Transverse colon (tissue), 4 donors: ENCODE measurements around the gene SLC25A10. TPM values are rescaled to one million over a fixed set of nuclear protein-coding genes. Genes with fewer than 3 reads are reported as not detected.
A peak's percentile ranks its signal among the peaks of the same experiment; 100 is the strongest.

Experiments used
- DNase-seq: peaks from one replicate; pipeline ENCODE4 v3.0.0-alpha.2; 2019
- H3K27ac ChIP-seq, 4 donors: fragments of 200-600 bp; sonication (generic); 2 replicates each; pipeline ENCODE4 v1.5.1; 2016 to 2018; ENCODE audit warnings: inconsistent platforms in 4 of 4
- H3K27me3 ChIP-seq: fragments of 200-600 bp; sonication (generic); 2 replicates; pipeline ENCODE4 v1.5.1; 2017; ENCODE audit warnings: inconsistent platforms
- H3K36me3 ChIP-seq, 4 donors: fragments of 200-600 bp; sonication (generic); 2 replicates each; pipeline ENCODE4 v1.5.1; 2017 to 2019; ENCODE audit warnings: inconsistent platforms in 4 of 4
- H3K4me1 ChIP-seq, 4 donors: fragments of 200-600 bp; sonication (generic); 2 replicates each; pipeline ENCODE4 v1.5.1; 2017 to 2020; ENCODE audit warnings: inconsistent platforms in 4 of 4
- H3K4me3 ChIP-seq, 4 donors: fragments of 200-600 bp; sonication (generic); 1 replicate in 1 of 4; 2 replicates in 3 of 4; pipeline versions ENCODE4 v1.5.1 to v1.6.1; 2017 to 2019; ENCODE audit warnings: inconsistent platforms in 4 of 4
- H3K9me3 ChIP-seq, 2 donors: fragments of 200-600 bp; sonication (generic); 2 replicates each; pipeline ENCODE4 v1.5.1; 2017 to 2019; ENCODE audit warnings: inconsistent platforms in 2 of 2
- CTCF ChIP-seq, 5 experiments: fragments of 200-600 bp in 3 of 5; fragments of 450-650 bp in 2 of 5; sonication (generic) in 3 of 5; IDR thresholded peaks; 1 replicate in 2 of 5; 2 replicates in 3 of 5; pipeline ENCODE4 v1.5.1; 2016 to 2017; ENCODE audit warnings: antibody characterized with exemption in 5 of 5, inconsistent platforms in 3 of 5, mild to moderate bottlenecking in 2 of 5, moderate library complexity in 1 of 5
- EP300 ChIP-seq: sonication (generic); formaldehyde crosslinking; IDR thresholded peaks from one replicate; pipeline ENCODE4 v1.6.1; 2017; ENCODE audit warnings: antibody characterized with exemption, low read depth
- POLR2A ChIP-seq: fragments of 450-650 bp; IDR thresholded peaks from one replicate; pipeline ENCODE4 v1.6.1; 2016; ENCODE audit warnings: antibody characterized with exemption, mild to moderate bottlenecking, moderate library complexity
- POLR2AphosphoS5 ChIP-seq, 3 donors: sonication (generic); formaldehyde crosslinking; IDR thresholded peaks; one replicate each; pipeline ENCODE4 v1.6.1; 2016; ENCODE audit warnings: antibody characterized with exemption in 3 of 3
- WGBS, 2 donors: methylation state at CpG; one replicate each; pipeline ENCODE4 v1.1.5; 2018; ENCODE audit warnings: low coverage in 1 of 2; 5-methylcytosine and 5-hydroxymethylcytosine counted together
- in situ Hi-C, 4 donors: fragments of 200-750 bp; cut with MboI; loops; one replicate each; pipeline versions ENCODE4 v1.15.0 to v1.15.1; 2017; ENCODE audit warnings: low sequenced_read_pairs in 3 of 4, low pct_ligation_motif_present in 1 of 4, low pct_unique_long_range_greater_than_20kb in 1 of 4
- intact Hi-C: fragments of 100-400 bp; cut with DNase I; formaldehyde crosslinking; loops from one replicate; pipeline ENCODE4 v1.15.1; 2023; ENCODE audit warnings: low total_unique reads
- total RNA-seq, 4 donors: library from RNA; depleted of rRNA; stranded (reverse); fragments of >200 nt; gene quantifications; one replicate each; pipeline ENCODE4 v1.1.0, GENCODE V29; 2016

SLC25A10 gene
- total RNA-seq, 4 donors from 2014 or later: 25.1 to 64.8 (median 46.6) TPM

GRCh38 chr17:81680150-81680549 is 31.9 kb upstream of the SLC25A10 start:
- H3K4me3 ChIP-seq: no peak overlapping the region
- TF ChIP-seq EP300: no peak
- no peak for TF ChIP-seq POLR2AphosphoS5 (IDR thresholded peaks at IDR 0.05)
- no peak for TF ChIP-seq POLR2A
- TF ChIP-seq CTCF (IDR thresholded peaks at IDR 0.05): no peak
- intact Hi-C loops (no loop called here), in situ Hi-C loops (no loop called here)
- DNase-seq: no peak
- no peaks in the 10 kb centered on the region for H3K9me3 ChIP-seq
- H3K27me3 ChIP-seq: no peaks in the 10 kb centered on the region
- no peaks in the 10 kb centered on the region for H3K36me3 ChIP-seq
- no peak overlapping the region for H3K27ac ChIP-seq
- peaks cover 12 to 20% (median 17%) of the 10 kb centered on the region in 4 donors for H3K4me1 ChIP-seq
- WGBS, 2 donors: 81 to 88% methylated on average over 7 to 11 of the region's 11 CpGs

- H3K9me3 ChIP-seq: no peaks in the 10 kb centered on the region
- 88% methylated on average over 17 of the region's 17 CpGs; no CpG with 5 or more reads in 1 of the 2 donors for WGBS, 2 donors
- no peak for DNase-seq
- no peak overlapping the region for H3K27ac ChIP-seq
- no peaks in the 10 kb centered on the region for H3K36me3 ChIP-seq
- in situ Hi-C loops (no loop called here), intact Hi-C loops (no loop called here)
- H3K4me3 ChIP-seq: no peak overlapping the region
- no peaks in the 10 kb centered on the region for H3K27me3 ChIP-seq
- peaks cover 19 to 28% (median 21%) of the 10 kb centered on the region in 4 donors for H3K4me1 ChIP-seq
- TF ChIP-seq POLR2A: no peak
- no peak for TF ChIP-seq CTCF (IDR thresholded peaks at IDR 0.05)
- no peak for TF ChIP-seq POLR2AphosphoS5 (IDR thresholded peaks at IDR 0.05)
- no peak for TF ChIP-seq EP300
Measured at GRCh38 chr17:81681672-81682071, 30.4 kb upstream of the SLC25A10 start.

GRCh38 chr17:81682565-81683207 is 29.4 kb upstream of the SLC25A10 start:
- intact Hi-C loops (no loop called here), in situ Hi-C loops (no loop called here)
- peak overlapping the region; percentile 55 to 99 (median 98) for H3K4me3 ChIP-seq
- no peak for DNase-seq
- H3K27ac ChIP-seq: peak overlapping the region in 3 of 4 donors; percentile 90 to 94 (median 93)
- H3K9me3 ChIP-seq: no peaks in the 10 kb centered on the region
- H3K36me3 ChIP-seq: no peaks in the 10 kb centered on the region
- 40 to 50% methylated on average over 3 to 19 of the region's 19 CpGs for WGBS, 2 donors
- no peak for TF ChIP-seq CTCF (IDR thresholded peaks at IDR 0.05)
- TF ChIP-seq POLR2A: no peak
- no peak for TF ChIP-seq POLR2AphosphoS5 (IDR thresholded peaks at IDR 0.05)
- no peak for TF ChIP-seq EP300
- H3K4me1 ChIP-seq: peaks cover 19 to 28% (median 21%) of the 10 kb centered on the region in 4 donors
- H3K27me3 ChIP-seq: no peaks in the 10 kb centered on the region

- TF ChIP-seq EP300: no peak
- no peak for TF ChIP-seq POLR2A
- TF ChIP-seq POLR2AphosphoS5 (IDR thresholded peaks at IDR 0.05): no peak
- TF ChIP-seq CTCF (IDR thresholded peaks at IDR 0.05): no peak
- H3K36me3 ChIP-seq: peaks cover 0 to 4% (median under 1%) of the 10 kb centered on the region in 4 donors
- intact Hi-C loops: no loop called here
- H3K4me3 ChIP-seq: peak overlapping the region; percentile 55 to 99 (median 98)
- peaks cover 19 to 28% (median 21%) of the 10 kb centered on the region in 4 donors for H3K4me1 ChIP-seq
- no peaks in the 10 kb centered on the region for H3K9me3 ChIP-seq
- 0% methylated on average over 36 of the region's 37 CpGs; no CpG with 5 or more reads in 1 of the 2 donors for WGBS, 2 donors
- peak overlapping the region; percentile 79 to 94 (median 92) for H3K27ac ChIP-seq
- in situ Hi-C loops: no loop called here
- DNase-seq: no peak
- H3K27me3 ChIP-seq: no peaks in the 10 kb centered on the region
Measured at GRCh38 chr17:81683208-81683583, 28.9 kb upstream of the SLC25A10 start.
